Left ventricle myocardium inferior (tissue), 1 donor: ENCODE data around the gene TRPC1. TPM values are rescaled to one million over a fixed set of nuclear protein-coding genes. Genes with fewer than 3 reads are reported as not detected.

Experiments
- DNase-seq: peaks from one replicate; pipeline ENCODE4 v3.0.0-alpha.2; 2020
- H3K27ac ChIP-seq: fragments of 200-600 bp; replicated peaks from 2 replicates; pipeline ENCODE4 v1.8.0; 2021
- H3K27me3 ChIP-seq: fragments of 200-600 bp; 2 replicates; pipeline ENCODE4 v1.8.0; 2021; ENCODE audit warnings: low read depth
- H3K36me3 ChIP-seq: fragments of 200-600 bp; 2 replicates; pipeline ENCODE4 v1.8.0; 2021
- H3K4me1 ChIP-seq: fragments of 200-600 bp; 2 replicates; pipeline ENCODE4 v1.8.0; 2021
- H3K4me3 ChIP-seq: fragments of 200-600 bp; 2 replicates; pipeline ENCODE4 v1.8.0; 2021; ENCODE audit warnings: mild to moderate bottlenecking, moderate library complexity
- H3K9me3 ChIP-seq: fragments of 200-600 bp; replicated peaks from 2 replicates; pipeline ENCODE4 v1.8.0; 2021
- CTCF ChIP-seq: fragments of 200-600 bp; IDR thresholded peaks from 2 replicates; pipeline ENCODE4 v1.8.0; 2021; ENCODE audit warnings: antibody characterized with exemption, mild to moderate bottlenecking, borderline replicate concordance
- intact Hi-C: fragments of 100-400 bp; cut with micrococcal nuclease; formaldehyde crosslinking; loops from one replicate; pipeline ENCODE4 v1.11.0; 2022
- long read RNA-seq: library from polyadenylated mRNA; unstranded; transcript quantifications from one replicate; pipeline ENCODE4 v2.0.0, GENCODE V29; 2021
- total RNA-seq: library from RNA; stranded (reverse); fragmentation: NEBNext Ultra II Directional; extraction: Animal tissue kit (Norgen Biotek cat#: 25700); gene quantifications from one replicate; pipeline ENCODE4 v1.2.1, GENCODE V29; 2021
- donor health status: DM: no; HTN: yes; CAD: no; lungs with severe emphysema.

The TRPC1 gene
- 13.9 TPM for total RNA-seq
- long read RNA-seq, full-length matches to known transcripts, result 7 of 19 reads
- long read RNA-seq, partial matches to known transcripts, result 5 of 19 reads
- long read RNA-seq, other reads (novel, unspliced or antisense), result 7 of 19 reads

- peak; percentile 72 for DNase-seq
- no peaks in the 10 kb centered on the region for H3K9me3 ChIP-seq
- H3K36me3 ChIP-seq, result no peaks in the 10 kb centered on the region
- peak within 1 kb of the TSS; percentile 98 for H3K27ac ChIP-seq
- no peaks in the 10 kb centered on the region for H3K27me3 ChIP-seq
- peak within 1 kb of the TSS; percentile 86 for H3K4me3 ChIP-seq
- intact Hi-C loops, result no loop called here
- H3K4me1 ChIP-seq, result peaks cover 25% of the 10 kb centered on the region
- TF ChIP-seq CTCF, result no peak
These were observed at the start of gene TRPC1 for GRCh38 chr3:142723968-142724681. TRPC1 (plus strand) TSS chr3:142724034; CDS start chr3:142724560, 526 bp downstream.

GRCh38 chr3:142676151-142676550 is 47.7 kb upstream of the TRPC1 start:
- H3K27me3 ChIP-seq, result no peaks in the 10 kb centered on the region
- no peak overlapping the region for H3K4me3 ChIP-seq
- intact Hi-C loops, result no loop called here
- H3K4me1 ChIP-seq, result no peaks in the 10 kb centered on the region
- H3K36me3 ChIP-seq, result no peaks in the 10 kb centered on the region
- TF ChIP-seq CTCF, result no peak
- no peaks in the 10 kb centered on the region for H3K9me3 ChIP-seq
- DNase-seq, result no peak
- no peak overlapping the region for H3K27ac ChIP-seq

- H3K4me3 ChIP-seq, result no peak overlapping the region
- H3K27me3 ChIP-seq, result no peaks in the 10 kb centered on the region
- intact Hi-C loops, result no loop called here
- TF ChIP-seq CTCF, result no peak
- no peak overlapping the region for H3K27ac ChIP-seq
- DNase-seq, result no peak
- no peaks in the 10 kb centered on the region for H3K36me3 ChIP-seq
- no peaks in the 10 kb centered on the region for H3K9me3 ChIP-seq
- H3K4me1 ChIP-seq, result no peaks in the 10 kb centered on the region
These were observed 43.1 kb upstream of the TRPC1 start for GRCh38 chr3:142680710-142681109.

GRCh38 chr3:142690613-142691012 is 33.2 kb upstream of the TRPC1 start:
- Histone ChIP-seq H3K36me3 (no peaks in the 10 kb centered on the region), H3K4me3 (no peak overlapping the region), H3K9me3 (no peaks in the 10 kb centered on the region), H3K27me3 (no peaks in the 10 kb centered on the region), H3K4me1 (no peaks in the 10 kb centered on the region), H3K27ac (no peak overlapping the region)
- no peak for DNase-seq
- intact Hi-C loops, result no loop called here
- TF ChIP-seq CTCF, result no peak

GRCh38 chr3:142691527-142691926 is 32.3 kb upstream of the TRPC1 start:
- Histone ChIP-seq H3K36me3 (no peaks in the 10 kb centered on the region), H3K9me3 (no peaks in the 10 kb centered on the region), H3K4me1 (no peaks in the 10 kb centered on the region), H3K4me3 (no peak overlapping the region), H3K27ac (no peak overlapping the region), H3K27me3 (no peaks in the 10 kb centered on the region)
- no peak for TF ChIP-seq CTCF
- no peak for DNase-seq
- intact Hi-C loops, result no loop called here
